HG02642 (cell line): Measurements from ENCODE around the gene SPOCK2.

Experiments
- ATAC-seq: cut with Tn5 transposase; IDR thresholded peaks from one replicate; pipeline ENCODE4 v1.9.1; 2021; ENCODE audit warnings: mild to moderate bottlenecking; ENCODE audit not compliant: unreplicated experiment, poor library complexity

SPOCK2 gene

DNA sequence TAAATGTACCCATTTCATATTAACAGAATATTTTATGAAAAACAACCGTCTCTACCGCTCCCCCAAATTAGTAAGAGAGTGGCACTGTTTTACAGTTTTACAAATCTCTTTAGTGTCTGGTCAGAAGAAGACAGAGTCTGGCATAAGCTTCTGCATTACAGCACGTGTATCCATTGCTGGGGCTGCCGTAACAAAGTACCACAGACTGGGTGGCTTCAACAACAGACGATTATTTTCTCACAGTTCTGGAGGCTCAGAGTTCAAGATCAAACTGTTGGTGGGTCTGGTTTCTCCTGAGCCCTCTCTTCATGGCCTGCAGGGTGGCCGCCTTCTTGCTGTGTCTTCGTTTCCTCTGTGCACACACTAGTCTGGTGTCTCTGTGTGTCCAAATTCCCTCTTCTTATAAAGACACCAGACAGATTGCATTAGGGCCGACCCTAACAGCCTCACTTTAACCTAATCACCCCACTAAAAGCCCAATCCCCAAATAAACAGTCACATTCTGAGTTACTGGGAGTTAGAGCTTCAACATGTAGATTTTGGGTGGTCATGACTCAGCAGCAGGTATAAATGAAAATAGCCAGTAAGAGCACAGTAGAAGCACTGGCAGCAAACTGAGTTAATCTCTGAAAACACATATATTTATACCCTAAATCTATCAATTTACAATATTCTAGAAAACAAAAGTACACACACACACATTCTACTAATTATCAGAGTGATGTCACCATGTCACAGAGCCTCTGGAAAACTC lies 4.0 kb upstream of the SPOCK2 start:
- ATAC-seq: no peak

DNA sequence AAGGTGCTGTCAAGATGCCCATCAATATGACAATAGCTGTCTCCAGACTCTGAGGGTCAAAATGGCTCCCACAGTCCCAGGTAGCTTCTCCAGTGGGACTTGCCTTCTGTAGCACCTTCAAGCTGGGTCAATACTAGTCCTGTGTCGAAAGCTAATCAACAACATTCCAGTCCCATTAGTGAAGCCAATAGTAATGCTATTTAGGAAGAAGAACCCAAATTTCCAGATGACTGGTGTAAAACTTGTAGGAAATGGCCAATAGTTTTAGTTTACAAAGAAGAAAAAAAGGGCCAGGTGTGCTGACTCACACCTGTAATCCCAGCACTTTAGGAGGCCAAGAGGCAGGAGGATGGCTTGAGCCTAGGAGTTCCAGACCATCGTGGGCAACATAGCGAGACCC lies 2.0 kb upstream of the SPOCK2 start:
- ATAC-seq: no peak

DNA sequence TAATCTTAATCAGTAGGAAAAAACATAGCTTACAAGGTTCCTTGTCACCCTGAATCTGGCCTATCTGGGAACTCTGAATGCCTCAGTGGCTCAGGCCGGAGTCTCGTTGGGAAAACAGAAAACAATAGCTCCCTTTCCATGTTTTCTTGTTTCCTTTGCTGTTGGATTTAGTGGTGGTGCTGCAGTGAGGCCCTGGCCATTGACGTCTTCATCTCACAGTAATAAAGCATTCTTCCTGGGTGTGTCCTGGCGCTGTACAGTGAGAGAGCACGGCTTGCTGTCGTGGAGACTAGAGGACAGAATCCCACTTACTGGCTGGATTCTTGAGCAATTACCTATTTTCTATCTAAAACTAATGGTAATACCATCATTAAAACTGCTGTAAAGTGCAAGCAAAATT lies 1.3 kb upstream of the SPOCK2 start:
- no peak for ATAC-seq

DNA sequence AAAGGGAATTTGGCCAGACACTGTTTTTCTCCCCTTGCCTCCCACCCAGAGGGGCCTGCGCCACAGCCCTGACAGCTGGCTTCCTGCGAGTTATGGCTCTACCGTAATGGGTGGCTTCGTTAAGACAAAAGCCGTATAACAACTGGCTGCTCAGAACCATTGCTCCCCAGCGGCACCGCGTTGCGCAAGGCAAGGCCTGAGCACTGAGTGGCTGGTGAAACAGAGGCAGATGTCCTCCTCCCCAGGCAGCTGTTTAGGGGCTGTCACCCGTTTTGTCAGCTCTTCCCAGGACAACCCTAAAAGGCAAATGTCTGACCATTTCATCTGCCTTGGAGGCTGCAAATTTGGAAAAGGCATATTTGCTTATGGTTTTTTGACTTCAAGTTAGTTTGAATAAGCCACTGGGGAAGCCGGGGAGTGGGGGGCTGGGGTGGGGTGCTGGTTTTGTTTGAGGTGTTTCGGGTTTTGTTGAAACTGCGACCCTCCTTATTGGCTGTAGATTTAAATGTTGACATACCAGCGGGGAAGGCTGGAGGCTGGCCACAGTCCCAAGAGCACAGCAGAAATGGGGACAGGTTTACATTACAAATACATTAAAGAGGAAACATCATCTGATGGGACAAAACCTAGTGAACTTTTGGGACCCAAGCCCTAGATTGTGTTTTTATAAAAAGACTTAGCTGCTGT lies 681 bp upstream of the SPOCK2 start:
- no peak for ATAC-seq

DNA sequence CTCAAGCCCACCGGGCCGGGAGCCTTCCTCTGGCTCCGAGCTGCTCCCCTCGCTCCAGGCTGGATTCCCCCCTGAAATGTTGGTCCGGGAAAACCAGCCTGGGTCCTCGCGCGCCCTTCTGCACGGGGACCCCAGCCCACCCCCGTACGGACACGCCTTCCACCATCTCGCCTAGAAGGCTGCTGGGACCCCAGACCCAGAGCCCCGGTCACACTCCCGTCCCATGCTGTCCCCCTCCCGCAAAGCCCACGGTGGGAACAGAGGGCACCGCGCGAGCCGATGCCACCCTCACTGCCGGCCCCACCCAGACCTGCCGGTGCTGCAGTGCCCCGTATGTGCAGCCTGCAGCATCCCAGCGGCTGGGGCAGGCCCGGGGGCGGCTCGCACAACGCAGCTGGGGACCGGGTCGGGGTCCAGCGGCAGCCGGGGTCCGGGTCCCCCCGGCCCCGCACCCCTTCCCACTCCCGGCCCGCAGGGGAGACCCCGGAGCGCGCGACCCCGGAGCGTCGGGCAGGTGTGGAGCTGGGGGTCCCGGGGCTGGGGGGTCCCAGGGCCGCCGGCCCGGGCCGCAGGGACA lies 871 bp downstream of the SPOCK2 start:
- ATAC-seq: no peak

DNA sequence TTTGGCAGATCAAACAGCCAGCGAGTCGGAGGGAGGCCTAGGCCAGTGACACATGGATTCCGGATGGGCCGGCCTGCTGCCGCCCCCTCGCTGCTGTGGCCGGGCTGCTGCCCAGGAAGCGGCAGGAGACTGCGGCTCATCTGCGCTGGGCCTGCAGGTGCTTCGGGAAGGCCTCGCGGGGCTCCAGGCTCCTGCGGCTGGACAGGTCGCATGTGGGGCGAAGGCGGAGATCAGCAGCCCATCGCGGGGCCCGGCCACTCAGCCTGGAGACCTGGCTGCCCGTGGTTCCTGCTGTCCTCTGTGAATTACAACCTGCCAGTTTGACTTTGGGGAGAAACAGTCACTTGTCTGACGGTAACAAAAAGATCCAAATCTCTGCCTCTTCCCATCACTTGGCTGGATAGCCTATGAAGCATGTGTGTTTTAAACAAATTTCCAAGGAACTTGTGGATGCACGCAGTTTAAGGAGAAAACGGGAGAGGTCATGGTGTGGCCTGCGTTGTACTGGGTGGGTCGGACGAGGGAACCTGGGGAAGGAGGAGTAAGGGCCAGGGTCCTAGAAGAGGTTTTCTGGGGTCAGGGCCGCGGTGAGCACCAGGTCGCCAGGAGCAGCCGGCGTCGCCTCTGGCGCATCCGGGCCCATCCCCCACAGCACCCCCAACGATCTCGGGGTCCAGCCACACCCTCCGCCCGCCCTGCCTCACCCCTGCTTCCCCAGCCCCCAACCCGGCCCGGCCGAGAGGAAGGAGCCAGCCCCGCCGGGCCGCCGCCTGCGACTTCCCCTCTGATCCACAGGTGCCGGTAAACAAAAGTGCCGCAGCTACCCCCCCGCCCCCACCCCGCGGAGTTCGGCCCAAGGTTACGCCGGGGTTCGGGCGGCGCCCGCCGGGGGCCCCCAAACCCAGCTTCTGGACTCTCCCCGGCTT lies 1.6 kb downstream of the SPOCK2 start:
- no peak for ATAC-seq

DNA sequence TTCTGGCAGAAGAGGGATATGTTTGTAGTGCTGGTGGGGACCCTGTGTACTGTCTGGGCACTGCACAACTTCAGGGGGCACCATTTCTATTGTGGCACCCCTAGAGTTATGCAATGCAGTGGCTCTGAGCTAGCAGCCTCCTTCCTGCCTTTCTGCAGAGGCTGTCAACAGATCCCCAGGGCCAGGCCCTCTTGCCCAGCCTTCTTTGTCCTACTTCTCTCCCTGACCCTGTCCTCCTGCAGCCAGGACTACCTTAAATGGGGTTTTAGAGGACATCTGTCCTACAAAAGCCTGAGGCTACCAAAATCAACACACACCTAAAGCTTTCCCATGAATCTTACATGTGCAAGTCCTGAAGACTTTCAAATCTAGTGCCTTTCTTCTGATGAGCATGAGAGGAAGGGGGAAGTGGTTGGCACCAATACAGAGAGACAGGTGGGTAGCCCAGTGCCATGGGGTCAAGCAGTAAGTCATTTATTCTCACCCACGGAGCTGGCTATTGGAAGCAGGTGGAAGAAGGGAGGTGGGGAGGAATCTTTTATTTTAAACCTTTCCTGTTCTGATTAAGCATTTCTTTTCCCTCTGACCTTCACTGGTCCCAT lies 2.4 kb downstream of the SPOCK2 start:
- ATAC-seq: no peak

DNA sequence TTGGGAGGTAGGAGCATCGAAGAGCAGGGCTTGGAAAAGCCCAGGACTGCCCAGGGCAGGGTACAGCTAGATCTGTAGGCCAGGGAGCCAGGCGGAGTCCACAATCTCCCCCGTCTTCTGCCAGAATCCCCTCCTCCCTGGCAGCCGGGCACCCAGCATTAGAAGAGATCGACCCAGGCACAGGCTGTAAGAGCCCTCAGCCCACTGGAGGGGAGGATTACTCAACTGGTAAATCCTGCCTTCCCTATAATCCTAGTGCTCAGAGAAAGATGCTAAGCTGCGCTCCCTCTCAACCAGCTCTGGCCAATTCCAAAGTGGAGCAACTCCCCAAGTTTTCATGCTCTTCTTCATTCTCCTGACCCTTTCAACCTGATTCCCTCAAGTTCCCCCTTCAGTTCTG lies 3.2 kb downstream of the SPOCK2 start:
- ATAC-seq: no peak

DNA sequence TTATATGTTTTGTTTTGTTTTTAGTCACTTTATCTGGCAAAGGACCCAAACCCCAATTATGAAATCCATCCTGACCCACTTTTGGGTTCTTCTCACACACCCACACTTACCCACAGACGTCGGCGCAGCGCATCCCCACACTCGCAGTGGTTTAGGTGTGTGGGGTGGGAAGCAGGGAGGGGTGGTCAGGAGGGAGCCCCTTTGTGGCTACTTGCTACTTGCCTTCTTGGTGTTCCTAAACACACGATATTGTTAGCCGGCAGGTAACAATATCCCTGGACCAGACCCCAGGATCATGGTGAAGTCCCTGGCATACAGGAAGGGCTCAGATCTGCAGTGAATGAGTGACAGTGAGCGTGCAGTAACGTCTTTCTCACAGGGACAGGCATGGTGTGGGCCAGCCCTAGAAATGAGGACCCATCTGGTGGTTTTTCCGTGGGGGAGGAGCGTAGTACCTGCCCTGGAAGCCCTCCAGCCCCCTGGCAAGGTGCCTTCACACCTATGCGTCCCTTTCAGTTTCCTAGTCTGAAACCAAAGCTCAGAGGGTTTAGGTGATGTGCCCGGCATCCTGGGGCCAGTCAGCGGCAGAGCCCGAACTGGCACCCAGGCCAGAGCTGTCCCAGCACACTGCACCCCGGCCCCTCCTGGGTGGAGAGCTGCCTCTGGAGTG lies 4.4 kb downstream of the SPOCK2 start:
- no peak for ATAC-seq

DNA sequence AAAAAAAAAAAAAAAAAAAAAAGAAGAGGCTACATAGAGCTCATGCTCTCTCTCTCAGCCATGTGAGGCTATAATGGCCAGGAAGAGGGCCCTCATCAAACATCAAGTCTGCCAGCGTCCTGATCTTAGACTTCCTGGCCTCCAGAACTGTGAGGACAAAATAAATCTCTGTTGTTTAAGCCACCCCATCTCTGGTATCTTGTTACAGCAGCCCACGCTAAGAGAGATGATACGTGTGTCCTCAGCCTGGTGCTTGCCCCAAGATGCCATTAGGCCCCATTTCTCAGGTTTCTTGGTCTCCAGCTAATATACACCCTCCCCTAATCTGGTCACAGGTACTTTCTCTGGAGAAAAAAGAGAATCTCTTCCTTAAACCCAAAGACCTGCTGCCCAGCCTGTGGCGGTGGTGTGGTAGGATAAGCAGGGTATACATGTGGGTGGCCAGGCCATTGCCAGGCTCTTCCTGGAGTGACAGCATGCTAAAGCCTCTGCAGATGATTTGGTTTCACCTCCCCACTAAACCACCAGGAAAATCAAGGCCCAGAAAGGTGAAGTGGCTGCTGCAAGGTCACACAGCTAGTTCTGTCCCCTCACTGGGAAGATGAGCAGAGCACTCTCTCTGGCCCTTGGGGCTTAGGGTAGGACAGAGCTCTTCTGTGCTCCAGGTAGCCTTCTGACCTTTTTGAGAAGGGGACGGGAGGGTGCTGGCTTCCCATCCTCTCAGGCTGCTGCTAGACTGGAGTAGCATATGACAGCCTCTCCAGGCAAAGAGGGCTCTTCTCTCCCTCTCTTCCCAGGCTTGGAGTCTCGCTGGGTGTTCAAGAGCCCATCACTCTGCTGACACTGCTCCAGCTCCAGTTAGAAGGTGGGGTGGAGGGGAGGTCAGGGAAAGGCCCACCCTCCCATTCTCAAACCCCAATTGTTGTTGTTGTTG lies 5.2 kb downstream of the SPOCK2 start:
- no peak for ATAC-seq

DNA sequence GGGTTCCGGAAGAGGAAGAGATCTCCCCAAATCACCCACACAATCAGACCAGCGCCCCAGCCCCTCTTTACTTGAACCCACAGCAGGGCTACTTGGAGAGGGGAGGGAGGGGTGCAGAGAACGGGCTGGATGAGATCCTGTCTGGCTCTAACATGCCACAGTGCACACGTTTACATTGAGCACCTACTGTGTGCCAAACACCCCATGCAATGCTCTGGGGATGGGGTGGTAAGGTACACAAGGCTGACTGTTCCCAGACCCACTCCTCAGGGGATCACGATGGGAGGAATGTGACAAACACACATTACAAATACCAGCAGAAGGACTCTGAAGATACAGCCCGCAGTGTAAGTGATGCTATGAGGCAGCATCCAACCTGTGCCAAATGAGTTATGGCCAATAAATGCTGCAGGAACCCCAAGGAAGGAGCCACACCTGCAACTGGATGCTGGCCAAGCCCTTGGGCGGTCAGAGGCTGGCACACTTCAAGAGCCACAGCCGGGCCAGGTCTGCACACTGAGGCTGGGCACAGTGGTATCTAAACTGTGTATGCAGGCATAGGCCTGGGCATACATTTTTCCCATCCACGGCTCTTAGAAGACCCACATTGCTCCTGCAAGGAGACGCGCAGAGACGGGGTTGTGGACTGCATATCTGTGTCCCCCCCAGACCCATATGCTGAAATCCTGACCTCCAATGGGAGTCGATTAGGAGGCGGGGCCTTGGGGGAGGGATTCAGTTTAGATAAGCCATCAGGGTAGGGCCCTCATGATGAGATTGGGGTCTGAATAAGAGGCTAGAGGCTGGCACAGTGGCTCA lies 6.4 kb downstream of the SPOCK2 start:
- no peak for ATAC-seq

DNA sequence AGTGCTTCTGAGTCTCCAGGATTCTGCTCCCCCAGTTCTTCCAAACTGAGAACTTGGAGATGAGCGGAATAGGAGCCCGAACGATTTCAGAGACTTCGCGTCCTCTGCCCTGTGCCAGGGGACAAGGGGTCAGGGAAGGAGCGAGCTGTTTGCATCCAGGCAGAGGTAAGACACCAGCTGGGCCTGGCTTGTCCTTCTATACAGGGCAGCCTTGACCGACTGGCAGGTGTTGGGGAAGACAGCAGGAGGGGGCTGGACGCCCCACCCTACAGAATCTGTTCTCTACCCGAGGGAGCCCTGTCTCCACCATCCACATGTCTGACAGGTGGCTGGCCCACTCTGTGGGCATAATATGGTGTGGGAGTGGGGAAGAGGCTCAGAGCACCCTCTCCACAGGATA lies 7.1 kb downstream of the SPOCK2 start:
- ATAC-seq: no peak

DNA sequence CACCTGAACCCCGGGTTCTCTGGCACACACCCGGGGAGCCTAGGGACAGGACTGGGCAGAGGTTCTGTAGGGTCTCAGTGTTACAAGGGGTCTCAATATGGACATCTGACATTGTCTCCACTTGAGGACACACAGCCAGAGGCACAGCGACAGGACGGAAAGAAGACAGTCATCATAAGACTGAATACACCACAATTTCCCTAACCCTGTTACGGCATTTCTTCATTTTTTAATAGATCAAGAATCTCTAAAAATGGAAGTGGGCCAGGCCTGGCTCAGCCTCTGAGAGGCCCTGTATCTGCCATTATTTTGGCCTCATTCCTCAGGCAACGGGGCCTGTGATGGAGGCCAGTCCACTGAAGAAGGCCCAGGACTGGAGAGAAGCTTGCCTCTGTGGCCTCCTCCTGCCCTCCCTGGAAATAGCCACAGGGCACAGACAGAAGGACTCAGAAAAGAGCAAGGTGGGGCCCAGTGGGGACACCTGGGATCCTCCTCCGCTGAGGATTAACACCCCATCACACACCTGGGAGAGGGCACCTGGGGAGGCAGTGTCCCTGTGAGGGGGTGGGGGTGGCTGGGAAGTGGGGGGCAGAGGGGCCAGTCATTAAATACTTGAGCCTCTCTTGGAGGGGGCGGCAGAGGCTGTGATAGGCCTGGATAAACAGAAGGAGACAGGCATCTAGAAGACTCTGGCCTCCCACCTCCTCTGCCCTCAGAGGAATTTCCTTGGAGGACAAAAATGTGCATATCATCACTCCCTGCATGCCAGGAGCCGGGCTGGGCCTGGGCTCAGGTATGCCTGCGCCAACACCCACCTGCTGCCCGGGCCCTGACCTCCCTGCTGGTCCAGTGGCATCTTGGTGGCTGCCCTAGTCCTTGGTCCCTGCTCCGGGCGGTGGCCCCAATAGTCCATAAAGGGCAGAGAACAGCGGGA lies 8.0 kb downstream of the SPOCK2 start:
- no peak for ATAC-seq

DNA sequence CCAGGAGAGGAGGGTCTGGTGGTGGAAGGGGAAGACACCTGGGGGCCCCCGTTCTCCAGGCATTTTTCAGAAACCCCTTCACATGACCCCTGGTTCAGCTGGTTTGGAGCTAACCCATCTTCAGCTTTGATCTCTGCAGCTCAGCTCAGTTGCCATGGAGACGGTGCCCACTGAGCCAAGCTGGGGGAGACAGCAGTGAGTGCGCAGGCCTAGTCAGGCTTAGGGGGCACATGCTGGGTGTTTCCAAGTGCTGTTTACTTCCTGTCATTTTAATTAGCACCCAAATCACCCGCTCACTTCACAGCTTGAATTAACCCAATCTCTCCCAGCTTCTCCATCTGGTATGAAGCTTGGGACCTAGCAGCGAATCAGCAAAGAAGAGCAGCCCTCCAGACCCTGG lies 9.0 kb downstream of the SPOCK2 start:
- ATAC-seq: no peak

DNA sequence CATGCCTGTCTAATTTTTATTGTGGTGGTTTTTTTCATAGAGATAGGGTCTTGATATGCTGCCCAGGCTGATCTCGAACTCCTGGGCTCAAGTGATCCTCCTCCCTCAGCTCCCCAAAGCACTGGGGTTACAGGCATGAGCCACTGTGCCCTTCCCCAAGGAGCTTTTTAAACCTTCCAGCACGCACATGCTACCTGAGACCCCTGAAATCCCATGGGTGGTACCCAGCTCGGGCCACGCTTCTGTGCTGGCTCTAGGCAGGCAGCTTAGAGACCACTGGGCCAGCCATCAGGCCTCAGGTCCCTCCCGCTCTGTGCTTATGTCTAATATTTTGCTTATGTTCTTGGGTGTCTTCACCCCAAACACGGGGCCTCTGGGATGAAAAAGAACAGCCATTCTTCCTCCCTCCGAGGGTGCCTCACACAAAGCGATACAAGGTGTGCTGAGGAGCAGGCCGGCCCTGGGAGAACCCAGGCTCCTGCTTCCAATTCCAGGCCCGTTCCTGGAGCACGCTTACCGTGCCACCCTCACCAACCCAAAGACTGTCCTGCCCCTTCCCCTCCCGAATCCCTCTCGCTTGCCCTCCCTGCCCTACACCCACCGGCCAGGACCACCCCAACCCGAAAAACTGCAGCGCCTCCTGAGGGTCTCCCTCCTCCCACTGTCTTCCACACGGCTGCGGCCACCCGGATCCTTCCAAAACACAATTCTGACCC lies 10.9 kb downstream of the SPOCK2 start:
- ATAC-seq: no peak

DNA sequence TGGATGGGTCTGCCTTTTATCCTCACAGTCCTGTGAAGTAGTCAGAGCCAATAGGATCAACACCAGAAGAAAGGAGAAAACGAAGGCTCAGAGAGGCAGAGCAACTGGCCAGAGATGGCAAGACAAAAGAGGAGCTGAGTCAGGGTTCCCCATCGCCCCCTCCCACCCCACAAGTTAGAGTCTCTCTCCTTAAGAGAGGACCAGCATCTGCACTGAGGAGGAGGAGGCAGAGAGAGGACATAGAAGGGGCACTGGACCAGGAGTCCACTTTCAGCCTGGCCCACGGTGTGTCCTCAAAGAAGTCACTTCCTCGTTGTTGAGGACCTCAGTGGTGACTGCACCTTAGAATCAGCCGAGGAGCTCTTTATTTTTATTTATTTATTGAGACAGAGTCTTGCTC lies 11.6 kb downstream of the SPOCK2 start:
- no peak for ATAC-seq
